Right renal pelvis (tissue), 4 donors: ENCODE results near the gene SCRG1. TPM values are rescaled to one million over a fixed set of nuclear protein-coding genes. Genes with fewer than 3 reads are reported as not detected.

Experiments
- DNase-seq, 4 donors: peaks; one replicate each; pipeline ENCODE4 v3.0.0-alpha.2; 2013; ENCODE audit warnings: low read depth in 4 of 4, low spot score in 3 of 4, missing footprints in 1 of 4
- polyA plus RNA-seq, 4 donors: library from polyadenylated mRNA; unstranded; fragments of 120-200 nt; gene quantifications; one replicate each; pipeline ENCODE4 v1.2.1, GENCODE V29; 2013; ENCODE audit not compliant: insufficient read length in 4 of 4

SCRG1 gene
- polyA plus RNA-seq, 4 donors, result 0.31 to 0.54 (median 0.39) TPM

GRCh38 chr4:173413036-173413435 is 14.1 kb upstream of the SCRG1 start:
- DNase-seq, result no peak

GRCh38 chr4:173411106-173411693 is 12.3 kb upstream of the SCRG1 start:
- no peak for DNase-seq

- no peak for DNase-seq
Measured at GRCh38 chr4:173410079-173410478, 11.2 kb upstream of the SCRG1 start.

DNA sequence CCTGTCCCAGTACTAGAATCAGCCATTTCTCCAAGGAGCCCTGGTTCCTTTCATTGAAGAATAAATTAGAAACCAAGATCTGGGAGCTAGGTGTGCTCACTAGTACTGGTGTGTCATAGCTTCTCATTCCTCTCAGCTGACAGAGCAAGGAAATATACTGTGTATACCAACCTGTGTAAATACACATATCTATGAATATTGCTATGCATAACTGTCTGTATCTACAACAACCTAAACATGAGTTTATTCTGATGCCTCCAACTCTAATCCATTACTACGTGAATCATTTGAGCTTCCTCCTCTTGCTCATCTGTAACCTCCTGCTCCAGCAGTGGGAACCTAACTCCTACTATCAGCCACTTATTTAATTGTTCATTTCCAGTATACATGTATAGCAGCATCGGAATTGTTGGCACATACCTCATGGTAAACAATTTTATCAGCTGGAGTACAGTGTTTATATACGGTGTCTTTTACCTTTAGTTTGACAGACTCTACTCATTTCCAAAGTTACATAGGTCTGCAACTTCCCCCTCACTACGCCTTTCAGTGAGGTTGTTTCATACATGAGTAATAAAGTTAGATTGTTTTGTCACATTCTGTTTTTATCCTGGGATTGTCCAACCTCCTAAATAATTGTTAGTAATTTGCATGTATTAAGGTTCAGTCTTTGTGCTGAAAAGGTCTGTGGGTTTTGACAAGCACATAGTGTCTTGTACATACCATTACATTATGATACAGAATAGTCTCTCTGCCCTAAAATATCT is 7.1 kb upstream of the SCRG1 start:
- DNase-seq, result no peak

DNA sequence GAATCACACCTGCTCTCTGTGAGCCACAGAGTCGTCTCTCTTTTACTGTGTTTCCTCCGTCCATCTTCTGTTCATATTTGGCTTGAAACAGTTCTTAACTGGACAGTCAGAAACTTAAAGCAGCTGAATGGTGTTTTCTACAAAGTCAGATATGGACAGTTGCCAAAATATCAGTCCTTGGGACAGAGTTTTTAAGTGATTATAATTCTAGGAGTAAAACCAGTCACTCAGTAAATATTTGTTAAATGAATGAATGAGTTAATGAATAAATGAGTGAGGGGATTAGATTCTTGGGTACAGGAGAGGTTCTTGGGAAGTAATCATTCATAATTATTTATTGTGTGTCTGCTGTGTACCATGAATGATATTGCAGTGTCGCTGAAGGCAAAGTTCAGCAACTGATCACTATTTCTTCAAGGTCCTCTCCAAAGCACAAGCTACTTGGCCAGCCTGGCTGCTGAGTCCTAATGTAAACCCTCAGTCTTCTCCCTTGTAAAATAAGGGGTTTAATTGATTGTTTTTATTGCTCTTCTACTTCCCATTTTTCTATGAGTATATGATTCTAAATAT is 5.5 kb upstream of the SCRG1 start:
- no peak for DNase-seq

DNA sequence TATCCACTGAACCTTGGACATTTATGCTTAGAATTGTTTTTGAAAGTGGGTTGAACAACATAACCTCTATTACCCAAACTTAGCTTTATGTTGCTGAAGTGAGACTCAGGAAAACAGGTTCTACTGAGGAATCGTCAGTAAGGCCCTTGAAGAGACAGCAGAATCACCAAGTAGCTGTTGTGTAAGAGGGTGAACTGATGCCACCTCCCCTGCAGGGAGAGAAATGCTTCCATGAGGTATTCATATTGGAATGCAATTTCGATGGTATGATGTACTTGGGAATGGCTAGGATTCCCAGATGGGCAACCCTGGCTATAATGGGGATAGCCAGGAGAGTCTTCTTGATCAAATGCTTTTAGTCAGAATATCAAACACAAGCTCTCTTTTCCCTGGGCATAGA is 4.1 kb upstream of the SCRG1 start:
- DNase-seq, result no peak

DNA sequence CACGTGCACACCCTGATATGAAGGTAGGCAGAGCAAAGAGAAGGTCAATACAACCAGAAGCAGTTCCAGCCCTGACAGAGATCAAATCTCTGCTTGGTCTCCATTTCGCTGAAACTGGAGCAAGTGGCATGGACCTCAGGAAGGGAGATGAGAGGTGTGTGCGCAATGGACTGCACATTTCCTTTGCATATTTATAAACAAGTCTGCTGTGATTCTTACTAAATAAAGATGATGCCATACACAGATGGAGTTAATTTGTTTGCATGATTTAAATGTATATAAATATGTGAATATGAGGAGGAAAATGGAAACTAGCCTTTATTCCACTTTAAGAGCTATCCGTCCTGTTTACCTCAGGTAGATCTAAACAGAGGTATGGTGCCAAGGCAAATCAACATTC is 2.1 kb upstream of the SCRG1 start:
- DNase-seq, result no peak

DNA sequence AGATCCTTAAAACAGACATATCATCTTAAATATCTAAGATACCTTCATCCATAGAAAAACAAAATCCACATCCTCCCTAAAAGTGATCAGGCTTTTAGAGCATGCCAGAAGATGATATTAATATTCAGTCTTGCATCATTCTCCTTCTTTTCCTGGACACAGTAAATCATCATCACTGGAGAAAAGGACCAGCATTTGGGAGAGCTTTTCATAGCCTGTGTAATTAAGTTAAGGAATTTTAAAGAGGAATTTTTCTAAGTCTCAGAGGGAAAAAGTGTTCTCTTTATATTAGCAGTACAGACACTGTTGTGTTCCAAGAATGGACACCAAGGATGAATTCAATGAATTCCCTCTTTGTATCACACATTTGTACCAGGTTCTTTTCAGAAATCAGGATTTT is 696 bp downstream of the SCRG1 start:
- DNase-seq, result no peak

DNA sequence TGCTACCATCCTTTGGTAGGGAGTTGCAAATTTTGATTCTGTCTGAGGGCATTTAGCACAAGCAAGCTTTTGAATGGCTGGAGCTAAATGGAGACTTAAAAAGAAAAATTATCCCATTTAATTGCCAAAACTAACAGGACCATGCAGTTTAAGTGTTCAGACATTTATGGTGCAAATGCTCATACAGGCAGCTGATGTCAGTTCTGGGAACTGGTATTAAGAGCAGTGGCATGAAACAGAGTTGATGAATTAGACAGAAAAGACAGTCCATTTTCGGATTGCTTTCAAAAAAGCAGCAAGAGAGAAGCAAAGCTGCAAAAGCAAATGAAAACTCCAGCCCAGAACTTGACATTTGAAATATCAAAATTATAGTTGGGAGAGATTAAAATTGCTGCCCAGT is 1.3 kb downstream of the SCRG1 start:
- no peak for DNase-seq

DNA sequence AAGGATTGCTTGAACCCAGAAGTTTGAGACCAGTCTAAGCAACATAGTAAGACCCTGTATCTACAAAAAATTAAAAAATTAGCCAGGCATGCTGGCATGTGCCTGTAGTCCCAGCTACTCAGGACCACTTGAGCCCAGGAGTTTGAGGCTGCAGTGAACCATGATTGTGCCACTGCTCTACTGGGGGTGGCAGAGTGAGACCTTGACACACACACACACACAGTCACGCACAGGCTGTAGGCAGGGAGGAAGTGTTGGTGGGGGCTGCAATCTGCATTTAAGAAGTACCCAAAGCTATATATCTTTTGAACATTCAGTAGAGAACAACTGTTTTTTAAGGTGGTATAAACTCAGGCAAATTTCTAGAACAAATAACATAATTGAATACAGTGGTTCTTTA is 7.2 kb downstream of the SCRG1 start:
- no peak for DNase-seq

DNA sequence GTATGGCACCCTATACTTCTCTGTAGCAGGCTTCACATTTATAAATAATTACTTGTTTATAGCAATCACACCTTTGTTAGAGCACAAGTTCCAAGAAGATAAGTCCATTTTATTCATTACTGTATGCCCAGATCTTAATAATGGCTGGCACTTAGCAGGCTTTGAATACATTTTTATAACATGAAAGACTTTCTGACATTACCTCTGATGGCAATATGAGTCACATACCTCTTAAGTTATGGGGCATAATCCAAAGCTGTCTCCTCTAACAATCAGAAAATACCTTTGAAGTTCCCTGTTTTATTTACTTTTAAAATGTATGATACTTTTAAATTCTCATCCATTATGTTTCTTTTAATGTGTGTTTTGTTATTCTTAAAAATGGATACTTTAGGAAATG is 12.2 kb downstream of the SCRG1 start:
- no peak for DNase-seq

DNA sequence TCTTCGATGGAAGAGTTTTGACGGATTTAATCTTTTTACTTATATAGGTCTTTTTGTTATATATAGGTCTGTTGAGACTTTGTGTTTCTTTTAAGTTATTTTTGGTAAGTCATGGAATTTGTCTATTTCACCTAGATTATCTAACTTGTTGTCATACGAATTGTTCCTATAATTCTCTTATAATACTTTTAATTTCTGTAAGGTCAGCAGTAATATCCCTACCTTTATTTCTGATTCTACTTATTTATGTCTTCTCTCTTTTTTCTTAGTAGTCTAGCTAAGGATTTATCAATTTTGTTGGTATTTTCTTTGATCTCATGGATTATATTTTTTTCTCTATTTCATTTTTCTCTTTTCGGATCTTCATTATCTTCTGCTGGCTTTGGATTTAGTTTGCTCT is 16.6 kb downstream of the SCRG1 start:
- DNase-seq, result no peak

GRCh38 chr4:173381610-173382009 is 17.3 kb downstream of the SCRG1 start:
- no peak for DNase-seq

DNA sequence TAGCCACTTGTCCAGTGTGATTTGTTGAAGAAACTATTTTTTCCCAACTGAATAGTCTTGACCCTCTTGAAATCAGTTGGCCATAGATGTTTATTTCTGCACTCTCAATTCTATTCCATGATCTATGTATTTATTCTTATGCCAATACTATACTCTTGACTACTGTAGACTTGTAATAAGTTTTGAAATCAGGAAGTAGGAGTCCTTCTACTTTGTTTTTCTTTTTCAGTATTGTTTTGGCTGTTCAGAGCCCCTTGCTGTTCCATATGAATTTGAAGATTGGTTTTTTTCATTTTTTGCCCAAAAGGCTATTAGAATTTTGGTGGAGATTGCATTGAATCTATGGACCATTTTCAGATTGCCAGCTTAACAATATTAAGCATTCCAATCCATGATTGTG is 17.9 kb downstream of the SCRG1 start:
- DNase-seq, result no peak

GRCh38 chr4:173379929-173380328 is 19.0 kb downstream of the SCRG1 start:
- DNase-seq, result no peak

GRCh38 chr4:173374588-173374987 is 24.3 kb downstream of the SCRG1 start:
- no peak for DNase-seq

- peak; percentile 41 to 63 (median 50) for DNase-seq
Measured at GRCh38 chr4:173371292-173372192, 27.4 kb downstream of the SCRG1 start.

DNA sequence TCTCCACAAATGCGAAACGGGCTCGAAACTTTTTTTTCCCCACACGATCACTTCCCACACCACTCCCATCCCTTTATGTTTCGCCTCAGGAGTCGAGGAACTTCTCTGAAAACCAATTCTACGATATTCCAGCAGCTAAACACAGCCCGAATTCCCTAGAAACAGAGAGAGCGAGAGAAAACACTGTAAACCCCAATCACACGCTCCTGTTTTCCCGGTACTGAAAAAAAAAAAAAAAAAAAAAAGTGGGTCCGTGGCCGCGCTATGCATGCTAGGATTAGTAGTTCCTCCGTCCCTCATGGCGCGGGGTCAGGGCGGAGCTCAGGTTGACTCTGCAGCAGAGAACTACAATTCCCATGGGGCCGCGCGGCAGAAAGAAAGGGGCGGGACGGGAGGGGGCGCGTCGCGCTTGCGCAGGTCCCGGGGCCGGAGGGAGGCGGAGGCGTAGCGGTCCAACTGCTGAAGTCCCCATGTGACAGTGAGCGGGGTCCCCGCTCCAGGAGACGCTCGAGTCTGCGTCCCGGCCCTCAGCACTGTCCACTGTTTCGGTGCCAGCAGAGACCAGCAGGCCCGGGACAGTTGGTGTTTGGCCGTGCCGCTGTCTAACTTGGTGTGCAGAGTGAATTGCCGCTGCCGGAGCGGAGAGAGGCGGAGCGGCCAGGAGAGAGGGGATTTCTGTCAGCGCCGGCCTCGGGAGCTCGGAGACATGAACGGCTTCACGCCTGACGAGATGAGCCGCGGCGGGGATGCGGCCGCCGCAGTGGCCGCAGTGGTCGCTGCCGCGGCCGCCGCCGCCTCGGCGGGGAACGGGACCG is 28.2 kb downstream of the SCRG1 start, which contains the start of gene SAP30:
SAP30 (plus strand) TSS at position 478 of the 815 bp plus-strand sequence; CDS start at position 707, 229 bp downstream.
- peak; percentile 98 to 99 (median 98) for DNase-seq

- DNase-seq, result no peak
Measured at GRCh38 chr4:173370130-173370476, 28.8 kb downstream of the SCRG1 start.

- DNase-seq, result no peak
Measured at GRCh38 chr4:173367946-173368345, 31.0 kb downstream of the SCRG1 start.
